H1 (cell line): ENCODE data around the gene UBTD1. TPM values are rescaled to one million over a fixed set of nuclear protein-coding genes. Genes with fewer than 3 reads are reported as not detected.

Experiments
- CTCF ChIA-PET: fragments of 300-600 bp; sonication (Branson Sonifier 250); formaldehyde crosslinking; loops from one replicate; lab custom pipeline; 2021; ENCODE audit not compliant: partially characterized antibody; lab: Charles Lee
- POLR2A ChIA-PET: fragments of 300-600 bp; sonication (Branson Sonifier 250); formaldehyde crosslinking; loops from one replicate; lab custom pipeline; 2021; ENCODE audit warnings: inconsistent platforms; ENCODE audit not compliant: partially characterized antibody; lab: Charles Lee
- DNase-seq, 2 experiments: peaks; one replicate each; pipeline versions ENCODE4 v3.0.0 to v3.0.0-alpha.2; 2010 to 2022; ENCODE audit warnings: low spot score in 2 of 2, low read depth in 1 of 2, mixed read lengths in 1 of 2
- FAIRE-seq: peaks from 2 replicates; lab custom pipeline; 2011; peaks lifted over from hg19 to GRCh38; lab: Jason Lieb, UNC
- H2AFZ ChIP-seq: 2 replicates; pipeline ENCODE4 v1.8.1; 2012; ENCODE audit warnings: low read length, inconsistent platforms
- H2AK5ac ChIP-seq: 2 replicates; pipeline ENCODE4 v1.6.1; 2013; ENCODE audit warnings: low read depth, low read length
- H2BK120ac ChIP-seq: replicated peaks from 2 replicates; pipeline ENCODE3; 2013; ENCODE audit warnings: low read depth, low read length, inconsistent platforms
- H2BK12ac ChIP-seq: 2 replicates; pipeline ENCODE4 v1.6.1; 2013; ENCODE audit warnings: low read depth, low read length
- H2BK15ac ChIP-seq: 2 replicates; pipeline ENCODE4 v1.6.1; 2013; ENCODE audit warnings: low read length
- H2BK20ac ChIP-seq: 2 replicates; pipeline ENCODE4 v1.6.1; 2013; ENCODE audit warnings: low read length
- H2BK5ac ChIP-seq: 2 replicates; pipeline ENCODE4 v1.6.1; 2013; ENCODE audit warnings: low read depth, low read length
- H3K14ac ChIP-seq: 2 replicates; pipeline ENCODE4 v1.6.1; 2013; ENCODE audit warnings: inconsistent platforms; ENCODE audit not compliant: insufficient read length
- H3K18ac ChIP-seq: 2 replicates; pipeline ENCODE4 v1.6.1; 2013; ENCODE audit warnings: low read length; ENCODE audit errors: extremely low read depth
- H3K23ac ChIP-seq: 2 replicates; pipeline ENCODE4 v1.6.1; 2013; ENCODE audit warnings: inconsistent platforms; ENCODE audit not compliant: insufficient read length
- H3K23me2 ChIP-seq: 2 replicates; pipeline ENCODE4 v1.6.1; 2013; ENCODE audit warnings: low read depth, low read length
- H3K27ac ChIP-seq: 2 replicates; pipeline ENCODE4 v1.6.1; 2011; ENCODE audit warnings: low read depth, low read length, inconsistent platforms
- H3K27me3 ChIP-seq, 4 experiments: replicated peaks in 1 of 4; 1 replicate in 1 of 4; 2 replicates in 3 of 4; pipeline versions ENCODE4 v1.6.1 to v1.8.1; 2011 to 2013; ENCODE audit warnings: low read length in 3 of 4, mild to moderate bottlenecking in 3 of 4, inconsistent platforms in 2 of 4, mixed read lengths in 2 of 4, moderate library complexity in 1 of 4; ENCODE audit not compliant: control insufficient read depth in 3 of 4, insufficient read depth in 3 of 4; ENCODE audit errors: extremely low read depth in 1 of 4
- H3K36me3 ChIP-seq, 4 experiments: 2 replicates each; pipeline versions ENCODE4 v1.6.1 to v1.8.1; 2011 to 2013; ENCODE audit warnings: mild to moderate bottlenecking in 4 of 4, low read length in 3 of 4, moderate library complexity in 2 of 4, control low read depth in 1 of 4, inconsistent platforms in 1 of 4; ENCODE audit not compliant: insufficient read depth in 4 of 4, control insufficient read depth in 2 of 4
- H3K4ac ChIP-seq: replicated peaks from 2 replicates; pipeline ENCODE3; 2013; ENCODE audit warnings: low read length, low read depth, mixed read lengths, inconsistent platforms; ENCODE audit not compliant: insufficient read length
- H3K4me1 ChIP-seq, 4 experiments: replicated peaks in 1 of 4; 1 replicate in 1 of 4; 2 replicates in 3 of 4; pipeline versions ENCODE4 v1.6.1 to v1.8.1; 2011 to 2013; ENCODE audit warnings: low read length in 3 of 4, inconsistent platforms in 2 of 4, mixed read lengths in 1 of 4; ENCODE audit not compliant: insufficient read depth in 4 of 4, control insufficient read depth in 3 of 4
- H3K4me2 ChIP-seq, 2 experiments: 2 replicates each; pipeline versions ENCODE4 v1.6.1 to v1.8.1; 2011 to 2013; ENCODE audit warnings: low read depth in 2 of 2, low read length in 2 of 2, control low read depth in 1 of 2, inconsistent platforms in 1 of 2, mild to moderate bottlenecking in 1 of 2; ENCODE audit not compliant: insufficient read depth in 1 of 2
- H3K4me3 ChIP-seq, 4 experiments: fragments of 200-600, 300-600 bp in 1 of 4; sonication (generic), shearing (Covaris generic), sonication (Bioruptor Twin) in 1 of 4; 2 replicates each; pipeline versions ENCODE4 v1.5.1 to v1.8.1; 2011 to 2016; ENCODE audit warnings: low read length in 4 of 4, low read depth in 3 of 4, control low read depth in 2 of 4, inconsistent platforms in 2 of 4, mild to moderate bottlenecking in 2 of 4, mixed read lengths in 1 of 4, moderate library complexity in 1 of 4; ENCODE audit not compliant: insufficient read depth in 2 of 4; ENCODE audit errors: extremely low read depth in 1 of 4
- H3K56ac ChIP-seq: replicated peaks from 2 replicates; pipeline ENCODE3; 2013; ENCODE audit warnings: low read depth, mild to moderate bottlenecking, mixed read lengths, low read length, inconsistent platforms; ENCODE audit not compliant: insufficient read length
- H3K79me1 ChIP-seq: 2 replicates; pipeline ENCODE4 v1.6.1; 2013; ENCODE audit warnings: low read depth, low read length, control low read depth
- H3K79me2 ChIP-seq, 2 experiments: 2 replicates each; pipeline versions ENCODE4 v1.6.1 to v1.8.1; 2012 to 2013; ENCODE audit warnings: low read length in 2 of 2, mild to moderate bottlenecking in 2 of 2, inconsistent platforms in 1 of 2; ENCODE audit not compliant: insufficient read depth in 2 of 2, control insufficient read depth in 1 of 2
- H3K9ac ChIP-seq, 4 experiments: replicated peaks in 1 of 4; 1 replicate in 1 of 4; 2 replicates in 3 of 4; pipeline versions ENCODE4 v1.6.1 to v1.8.1; 2011 to 2013; ENCODE audit warnings: low read depth in 3 of 4, low read length in 3 of 4, control low read depth in 2 of 4, mild to moderate bottlenecking in 2 of 4, moderate library complexity in 2 of 4, inconsistent platforms in 1 of 4; ENCODE audit errors: extremely low read depth in 1 of 4
- H3K9me3 ChIP-seq, 2 experiments: 2 replicates each; pipeline versions ENCODE4 v1.6.1 to v1.8.1; 2012 to 2013; ENCODE audit warnings: mild to moderate bottlenecking in 2 of 2, moderate library complexity in 2 of 2, control low read depth in 1 of 2, inconsistent platforms in 1 of 2, low read depth in 1 of 2, low read length in 1 of 2, mixed read lengths in 1 of 2; ENCODE audit not compliant: insufficient read depth in 2 of 2
- H4K20me1 ChIP-seq, 2 experiments: replicated peaks in 1 of 2; 2 replicates each; pipeline versions ENCODE3 to v1.8.1; 2011 to 2013; ENCODE audit warnings: inconsistent platforms in 2 of 2, low read length in 2 of 2, mild to moderate bottlenecking in 1 of 2; ENCODE audit not compliant: insufficient read depth in 2 of 2, control insufficient read depth in 1 of 2
- H4K5ac ChIP-seq: 2 replicates; pipeline ENCODE4 v1.6.1; 2013; ENCODE audit warnings: low read length, low read depth, mixed read lengths, inconsistent platforms; ENCODE audit not compliant: insufficient read length
- H4K8ac ChIP-seq: 2 replicates; pipeline ENCODE4 v1.8.0; 2013; ENCODE audit warnings: mild to moderate bottlenecking, moderate library complexity, low read length, inconsistent platforms; ENCODE audit not compliant: insufficient read depth; ENCODE audit errors: extremely low read depth
- H4K91ac ChIP-seq: replicated peaks from 2 replicates; pipeline ENCODE3; 2013; ENCODE audit warnings: low read length, mixed read lengths, inconsistent platforms; ENCODE audit not compliant: insufficient read length
- ASH2L ChIP-seq: fragments of 200-600, 300-600 bp; sonication (generic); IDR thresholded peaks from one replicate; pipeline ENCODE4 v1.7.1; 2017; ENCODE audit warnings: low read length
- BRCA1 ChIP-seq: IDR thresholded peaks from 2 replicates; pipeline ENCODE4 v1.6.1; 2012; ENCODE audit warnings: low read depth, low read length, improper control_type of control experiment
- CREB1 ChIP-seq: IDR thresholded peaks from 2 replicates; pipeline ENCODE4 v1.6.1; 2012; ENCODE audit warnings: inconsistent platforms
- KDM5A ChIP-seq: fragments of 200-600 bp; IDR thresholded peaks from 2 replicates; pipeline ENCODE4 v1.7.1; 2012; ENCODE audit warnings: mild to moderate bottlenecking, low read length, inconsistent platforms, mixed read lengths
- RFX5 ChIP-seq: IDR thresholded peaks from 2 replicates; pipeline ENCODE4 v1.6.1; 2011; ENCODE audit warnings: low read depth, low read length, improper control_type of control experiment, borderline replicate concordance
- RXRA ChIP-seq: IDR thresholded peaks from 2 replicates; pipeline ENCODE4 v1.6.1; 2011; ENCODE audit warnings: low read depth, mild to moderate bottlenecking, low read length, moderate library complexity; ENCODE audit not compliant: insufficient read depth
- SP1 ChIP-seq: IDR thresholded peaks from 2 replicates; pipeline ENCODE4 v1.6.1; 2011; ENCODE audit warnings: low read depth, low read length
- SP4 ChIP-seq: IDR thresholded peaks from 2 replicates; pipeline ENCODE4 v1.6.1; 2012; ENCODE audit warnings: low read length, inconsistent platforms
- TAF1 ChIP-seq: IDR thresholded peaks from 2 replicates; pipeline ENCODE4 v1.6.1; 2011; ENCODE audit warnings: mild to moderate bottlenecking, low read depth, low read length
- WGBS, 2 experiments: shearing (Covaris generic) in 1 of 2; methylation state at CpG; one replicate each; pipeline versions ENCODE4 v1.1.6 to v1.1.7; 2013 to 2015; ENCODE audit warnings: low lambda C conversion rate in 2 of 2, mixed read lengths in 2 of 2, inconsistent platforms in 1 of 2, low coverage in 1 of 2, missing lambda C conversion rate in 1 of 2; ENCODE audit not compliant: insufficient replicate concordance in 2 of 2, insufficient coverage in 1 of 2, insufficient read length in 1 of 2; ENCODE audit errors: extremely low coverage in 1 of 2, missing lambda C conversion rate in 1 of 2; 5-methylcytosine and 5-hydroxymethylcytosine counted together
- polyA plus RNA-seq, 7 experiments: library from polyadenylated mRNA; depleted of rRNA in 3 of 7; stranded (reverse) in 5 of 7; unstranded in 2 of 7; fragments of >200 nt in 5 of 7; fragments of 200-250 nt in 2 of 7; gene quantifications; 1 replicate in 5 of 7; 2 replicates in 1 of 7; 4 replicates in 1 of 7; pipeline versions ENCODE4 v1.2.1 to v1.2.3, GENCODE V29; 2011 to 2013; ENCODE audit warnings: missing spikeins in 2 of 7, mixed read lengths in 2 of 7
- total RNA-seq: library from RNA; stranded (reverse); fragmentation: NEBNext Ultra II Directional; extraction: Animal tissue kit (Norgen Biotek cat#: 25700); gene quantifications from 2 replicates; pipeline ENCODE4 v1.2.1, GENCODE V29; 2021
- TF ChIP-seq, protein P1 (sequence below): IDR thresholded peaks from 2 replicates; pipeline ENCODE4 v1.6.1; 2012; ENCODE audit warnings: low read length, inconsistent platforms

Gene UBTD1
- total and polyA plus RNA-seq, 2 of the 8 experiments (the other 6 are each of a cell fraction or from before 2014, with no cell fraction given): 22.3 to 36.2 TPM

DNA sequence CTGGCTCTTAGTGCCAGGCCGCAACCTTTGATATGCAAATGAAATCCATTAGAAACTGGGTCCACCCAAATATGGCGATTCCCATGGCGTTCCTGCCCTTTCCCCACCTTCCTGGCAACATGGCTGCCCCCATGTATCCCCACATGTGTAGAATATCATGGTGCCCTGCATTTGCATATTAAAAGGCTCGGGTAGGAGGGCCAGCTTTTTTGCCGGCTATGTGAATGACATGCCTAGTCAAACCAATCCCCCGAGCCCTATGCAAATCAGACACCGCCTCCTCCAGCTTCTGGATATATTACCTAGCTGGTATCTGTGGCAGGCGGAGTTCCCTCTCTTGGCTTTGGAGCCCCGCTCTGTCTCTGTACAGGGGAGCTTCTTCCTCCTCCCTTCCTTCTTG, 18.8 kb upstream of the UBTD1 start:
- H3K79me1 ChIP-seq: peaks cover 9% of the 10 kb centered on the region
- H2BK120ac ChIP-seq: no peak overlapping the region
- peak overlapping the region in 1 of 2 experiments; percentile 17; a peak in 1 of 4 replicates for H3K4me2 ChIP-seq
- no peak overlapping the region for H3K27ac ChIP-seq
- H2BK12ac ChIP-seq: no peak overlapping the region
- ChIA-PET POLR2A (interaction anchor here (0.8 to 3.5 kb wide), 10 partner anchors 12 to 70 kb away, joined by 3 to 12 read pairs (median 4); partner anchors contain the start of genes EXOSC1, UBTD1 and ZDHHC16), CTCF (interaction anchor here (0.7 to 2.7 kb wide), 6 partner anchors 9 to 73 kb away, joined by 3 to 9 read pairs (median 4); partner anchors contain the start of gene UBTD1)
- no peak overlapping the region for H3K18ac ChIP-seq
- no peak overlapping the region for H3K9ac ChIP-seq
- 11% methylated on average over 9 of the region's 9 CpGs; no CpG with 5 or more reads in 1 of the 2 experiments for WGBS, 2 experiments
- peaks cover 20 to 53% (median 35%) of the 10 kb centered on the region in 4 experiments for H3K36me3 ChIP-seq
- DNase-seq (peak; percentile 76 to 93), FAIRE-seq (peak; percentile 96)
- peak overlapping the region in 1 of 4 experiments; percentile 18; a peak in 1 of 8 replicates for H3K4me3 ChIP-seq
- no peak overlapping the region for H2AFZ ChIP-seq
- no peak overlapping the region for H3K23ac ChIP-seq
- no peak overlapping the region for H2BK15ac ChIP-seq
- no peak overlapping the region for H3K4ac ChIP-seq
- H3K27me3 ChIP-seq: no peaks in the 10 kb centered on the region
- H3K79me2 ChIP-seq: peaks cover 0 to 28% of the 10 kb centered on the region in 2 experiments; a peak in 2 of 4 replicates
- no peak overlapping the region for H4K5ac ChIP-seq
- H2BK20ac ChIP-seq: no peak overlapping the region
- no peak overlapping the region for H4K91ac ChIP-seq
- H3K56ac ChIP-seq: no peak overlapping the region
- no peak overlapping the region for H2BK5ac ChIP-seq
- H3K9me3 ChIP-seq: no peaks in the 10 kb centered on the region
- H4K8ac ChIP-seq: no peak overlapping the region
- H3K4me1 ChIP-seq: peaks cover 8 to 16% (median 11%) of the 10 kb centered on the region in 4 experiments; a peak in 6 of 7 replicates
- no peak overlapping the region for H3K14ac ChIP-seq
- no peaks in the 10 kb centered on the region for H4K20me1 ChIP-seq
- H2AK5ac ChIP-seq: no peak overlapping the region
- no peaks in the 10 kb centered on the region for H3K23me2 ChIP-seq
- TF ChIP-seq CREB1: no peak
- peak; percentile 23 for TF ChIP-seq ASH2L
- TF ChIP-seq RFX5: no peak
- no peak for TF ChIP-seq KDM5A
- no peak for TF ChIP-seq BRCA1
- no peak for TF ChIP-seq RXRA
- TF ChIP-seq SP4: peak; percentile 80; the same call in 1 of the 2 replicates
- TF ChIP-seq, protein P1, sequence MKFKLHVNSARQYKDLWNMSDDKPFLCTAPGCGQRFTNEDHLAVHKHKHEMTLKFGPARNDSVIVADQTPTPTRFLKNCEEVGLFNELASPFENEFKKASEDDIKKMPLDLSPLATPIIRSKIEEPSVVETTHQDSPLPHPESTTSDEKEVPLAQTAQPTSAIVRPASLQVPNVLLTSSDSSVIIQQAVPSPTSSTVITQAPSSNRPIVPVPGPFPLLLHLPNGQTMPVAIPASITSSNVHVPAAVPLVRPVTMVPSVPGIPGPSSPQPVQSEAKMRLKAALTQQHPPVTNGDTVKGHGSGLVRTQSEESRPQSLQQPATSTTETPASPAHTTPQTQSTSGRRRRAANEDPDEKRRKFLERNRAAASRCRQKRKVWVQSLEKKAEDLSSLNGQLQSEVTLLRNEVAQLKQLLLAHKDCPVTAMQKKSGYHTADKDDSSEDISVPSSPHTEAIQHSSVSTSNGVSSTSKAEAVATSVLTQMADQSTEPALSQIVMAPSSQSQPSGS: peak; percentile 64; the same call in 1 of the 2 replicates
- peak; percentile 77 for TF ChIP-seq SP1
- peak; percentile 68; the same call in 1 of the 2 replicates for TF ChIP-seq TAF1
